OCI-LY7 (cell line): ENCODE measurements around the gene LRRC1. TPM values are rescaled to one million over a fixed set of nuclear protein-coding genes. Genes with fewer than 3 reads are reported as not detected.

Experiments
- BruUV-seq: library from RNA; stranded (reverse); fragments of 400-500 nt; replicated peaks from 2 replicates; lab custom pipeline; 2021; lab: Mats Ljungman, UMichigan
- CTCF ChIA-PET: fragments of 300-600 bp; sonication (Branson Sonifier 250); formaldehyde crosslinking; loops from one replicate; lab custom pipeline; 2022; ENCODE audit warnings: antibody characterized with exemption; ENCODE audit not compliant: unreplicated experiment; lab: Charles Lee
- POLR2A ChIA-PET: fragments of 300-600 bp; sonication (Branson Sonifier 250); formaldehyde crosslinking; loops from one replicate; lab custom pipeline; 2022; ENCODE audit warnings: antibody characterized with exemption; lab: Charles Lee
- DNase-seq: peaks from one replicate; pipeline ENCODE4 v3.0.0-alpha.2; 2015; ENCODE audit warnings: low spot score
- H2AFZ ChIP-seq: fragments of 200-600 bp; sonication (generic), shearing (Covaris generic); 2 replicates; pipeline ENCODE4 v1.6.1; 2014; ENCODE audit warnings: mild to moderate bottlenecking, antibody characterized with exemption, low read length, moderate library complexity
- H3K27ac ChIP-seq: fragments of 200-600 bp; sonication (generic); 2 replicates; pipeline ENCODE4 v1.5.1; 2014; ENCODE audit warnings: mixed run types, low read depth, mild to moderate bottlenecking, moderate library complexity, low read length, inconsistent platforms; ENCODE audit not compliant: poor library complexity, severe bottlenecking
- H3K36me3 ChIP-seq: fragments of 200-600 bp; sonication (generic); 2 replicates; pipeline ENCODE4 v1.6.1; 2014; ENCODE audit warnings: mild to moderate bottlenecking, antibody characterized with exemption, low read length, moderate library complexity, mixed read lengths; ENCODE audit not compliant: insufficient read depth
- H3K4me1 ChIP-seq: fragments of 200-600 bp; sonication (generic); 2 replicates; pipeline ENCODE4 v1.5.1; 2014; ENCODE audit warnings: mild to moderate bottlenecking, low read length; ENCODE audit not compliant: insufficient read depth, poor library complexity, severe bottlenecking
- H3K4me2 ChIP-seq: fragments of 200-600 bp; sonication (generic); 2 replicates; pipeline ENCODE4 v1.6.1; 2014; ENCODE audit warnings: mild to moderate bottlenecking, low read length
- H3K4me3 ChIP-seq: fragments of 200-600 bp; sonication (generic); 2 replicates; pipeline ENCODE4 v1.5.1; 2014; ENCODE audit warnings: mild to moderate bottlenecking, low read depth, low read length; ENCODE audit not compliant: poor library complexity, severe bottlenecking
- H3K79me2 ChIP-seq: fragments of 200-600 bp; sonication (generic); 2 replicates; pipeline ENCODE4 v1.6.1; 2016; ENCODE audit warnings: low read depth, mild to moderate bottlenecking, low read length, moderate library complexity, mixed read lengths; ENCODE audit not compliant: insufficient read depth
- H3K9me2 ChIP-seq: fragments of 200-600 bp; sonication (generic); 2 replicates; pipeline ENCODE4 v1.6.1; 2016; ENCODE audit warnings: mild to moderate bottlenecking, low read length, mixed read lengths; ENCODE audit not compliant: insufficient read depth
- H3K9me3 ChIP-seq: fragments of 200-600 bp; sonication (generic); 2 replicates; pipeline ENCODE4 v1.6.1; 2014; ENCODE audit warnings: mild to moderate bottlenecking, mixed run types, low read length, mixed read lengths
- H4K20me1 ChIP-seq: fragments of 200-600 bp; sonication (generic); 2 replicates; pipeline ENCODE4 v1.6.1; 2014; ENCODE audit warnings: mild to moderate bottlenecking, antibody characterized with exemption, low read length, moderate library complexity, mixed read lengths; ENCODE audit not compliant: insufficient read depth
- CTCF ChIP-seq: fragments of 200-600 bp; sonication (generic); conservative IDR thresholded peaks from 2 replicates; pipeline ENCODE4 v1.5.1; 2014; ENCODE audit warnings: mild to moderate bottlenecking, antibody characterized with exemption, low read length, moderate library complexity, mixed read lengths
- EZH2phosphoT487 ChIP-seq: fragments of 200-600 bp; sonication (generic); IDR thresholded peaks from 2 replicates; pipeline ENCODE4 v1.6.1; 2018; ENCODE audit warnings: low read depth, borderline replicate concordance, mild to moderate bottlenecking, mixed run types, antibody characterized with exemption, low read length, moderate library complexity, mixed read lengths
- intact Hi-C: fragments of 100-400 bp; cut with micrococcal nuclease; formaldehyde crosslinking; loops from one replicate; pipeline ENCODE4 v1.10.0; 2022; ENCODE audit not compliant: unreplicated experiment
- total RNA-seq, 2 experiments: library from RNA; depleted of rRNA in 1 of 2; stranded (reverse); fragments of >200 nt in 1 of 2; shearing (Covaris generic) in 1 of 2; gene quantifications; 2 replicates each; pipeline ENCODE4 v1.2.3, GENCODE V29; 2014 to 2022

LRRC1 gene
- total RNA-seq, 2 experiments from 2014 or later, result 8.2 to 8.4 TPM

GRCh38 chr6:53924821-53925422 is 130.1 kb downstream of the LRRC1 start:
- Histone ChIP-seq H3K4me2 (no peak overlapping the region), H3K4me1 (no peaks in the 10 kb centered on the region)

GRCh38 chr6:53925891-53926290 is 131.1 kb downstream of the LRRC1 start:
- no peaks in the 10 kb centered on the region for H3K79me2 ChIP-seq
- no peaks in the 10 kb centered on the region for H3K9me3 ChIP-seq
- intact Hi-C loops, result no loop called here
- no peaks in the 10 kb centered on the region for H3K4me1 ChIP-seq
- no TSS peak for BruUV-seq
- H3K4me3 ChIP-seq, result no peak overlapping the region
- no peaks in the 10 kb centered on the region for H3K9me2 ChIP-seq
- no peak for DNase-seq
- ChIA-PET POLR2A (no interaction called here), CTCF (no interaction called here)
- H2AFZ ChIP-seq, result no peak overlapping the region
- no peaks in the 10 kb centered on the region for H3K36me3 ChIP-seq
- no peaks in the 10 kb centered on the region for H4K20me1 ChIP-seq
- H3K4me2 ChIP-seq, result no peak overlapping the region
- no peak for TF ChIP-seq EZH2phosphoT487
- no peak for TF ChIP-seq CTCF
- H3K27ac ChIP-seq, result no peak overlapping the region

More at GRCh38 chr6:53924821-53925422, 130.1 kb downstream of the LRRC1 start:
- CTCF ChIA-PET, result no interaction called here
- no peaks in the 10 kb centered on the region for H3K79me2 ChIP-seq
- no peaks in the 10 kb centered on the region for H3K9me3 ChIP-seq
- no peak overlapping the region for H3K27ac ChIP-seq
- H4K20me1 ChIP-seq, result no peaks in the 10 kb centered on the region
- no peak overlapping the region for H3K4me3 ChIP-seq
- POLR2A ChIA-PET, result no interaction called here
- no peaks in the 10 kb centered on the region for H3K9me2 ChIP-seq
- TF ChIP-seq CTCF, result no peak
- TF ChIP-seq EZH2phosphoT487, result no peak
- no peak overlapping the region for H2AFZ ChIP-seq
- DNase-seq, result no peak
- intact Hi-C loops, result no loop called here
- no TSS peak for BruUV-seq
- H3K36me3 ChIP-seq, result no peaks in the 10 kb centered on the region

- H3K4me2 ChIP-seq, result no peak overlapping the region
- H3K9me2 ChIP-seq, result no peaks in the 10 kb centered on the region
- DNase-seq, result no peak
- no peaks in the 10 kb centered on the region for H3K36me3 ChIP-seq
- H4K20me1 ChIP-seq, result no peaks in the 10 kb centered on the region
- BruUV-seq, result no TSS peak
- no peaks in the 10 kb centered on the region for H3K4me1 ChIP-seq
- H3K4me3 ChIP-seq, result no peak overlapping the region
- intact Hi-C loops, result no loop called here
- ChIA-PET CTCF (no interaction called here), POLR2A (no interaction called here)
- H3K9me3 ChIP-seq, result no peaks in the 10 kb centered on the region
- H3K79me2 ChIP-seq, result no peaks in the 10 kb centered on the region
- H3K27ac ChIP-seq, result no peak overlapping the region
- no peak overlapping the region for H2AFZ ChIP-seq
- TF ChIP-seq CTCF, result no peak
- TF ChIP-seq EZH2phosphoT487, result no peak
These were observed 131.7 kb downstream of the LRRC1 start for GRCh38 chr6:53926505-53926904.
